Epidermal melanocyte (primary cell): ENCODE measurements around the gene JMJD1C.
A peak's percentile ranks its signal among the peaks of the same experiment; 100 is the strongest.

Experiments used
- DNase-seq: peaks from one replicate; pipeline ENCODE4 v3.0.0; 2011; ENCODE audit warnings: low spot score; ENCODE audit not compliant: insufficient read length

Gene JMJD1C

GRCh38 chr10:63438506-63439498 lies 27.0 kb downstream of the JMJD1C start:
- peak; percentile 28 for DNase-seq

GRCh38 chr10:63437116-63437949 lies 28.4 kb downstream of the JMJD1C start:
- no peak for DNase-seq

- DNase-seq, result no peak
These were observed 29.6 kb downstream of the JMJD1C start for GRCh38 chr10:63436225-63436624.

GRCh38 chr10:63434866-63435854 lies 30.6 kb downstream of the JMJD1C start:
- no peak for DNase-seq

GRCh38 chr10:63431962-63432797 lies 33.6 kb downstream of the JMJD1C start:
- DNase-seq, result no peak

- no peak for DNase-seq
These were observed 34.8 kb downstream of the JMJD1C start for GRCh38 chr10:63430999-63431356.

- DNase-seq, result no peak
These were observed 35.4 kb downstream of the JMJD1C start for GRCh38 chr10:63430091-63430998.

- no peak for DNase-seq
These were observed 36.5 kb downstream of the JMJD1C start for GRCh38 chr10:63429281-63429680.

- no peak for DNase-seq
These were observed 38.8 kb downstream of the JMJD1C start for GRCh38 chr10:63427013-63427412.

- DNase-seq, result no peak
These were observed 40.3 kb downstream of the JMJD1C start for GRCh38 chr10:63425512-63425911.

DNA sequence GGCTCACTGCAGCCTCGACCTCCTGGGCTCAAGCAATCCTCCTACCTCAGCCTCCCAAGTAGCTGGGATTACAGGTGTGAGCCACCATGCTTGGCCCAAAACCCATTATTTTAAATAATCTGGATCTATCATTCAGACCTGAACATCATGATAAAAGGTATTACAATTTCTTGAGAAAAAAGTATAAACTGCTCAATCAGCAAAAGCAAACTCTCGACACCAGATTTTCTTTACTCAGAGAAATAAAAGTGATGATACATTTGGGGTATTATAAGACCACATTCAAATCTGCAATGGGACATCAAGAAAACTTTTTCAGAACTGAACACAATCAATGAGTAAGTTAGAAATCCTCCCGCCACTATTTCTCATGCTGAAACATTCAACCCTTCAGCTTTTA lies 41.2 kb downstream of the JMJD1C start:
- no peak for DNase-seq

GRCh38 chr10:63423494-63423893 lies 42.3 kb downstream of the JMJD1C start:
- DNase-seq, result no peak

DNA sequence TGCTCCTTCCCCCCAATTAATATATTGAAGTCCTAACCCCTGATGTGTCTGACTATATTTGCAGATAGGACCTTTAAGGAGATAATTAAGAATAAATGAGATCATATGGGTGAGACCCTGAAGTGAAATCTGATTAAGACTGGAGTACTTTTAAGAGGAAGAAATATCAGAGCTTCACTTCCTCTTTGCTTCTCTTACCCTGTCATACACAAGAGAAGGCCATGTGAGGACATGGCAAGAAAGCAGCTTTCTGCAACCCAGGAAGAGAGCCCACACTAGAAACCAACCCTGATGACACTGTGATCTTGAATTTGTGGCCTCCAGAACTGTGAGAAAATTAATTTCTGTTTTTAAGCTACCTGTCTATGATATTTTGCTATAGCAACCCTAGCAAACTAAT lies 44.2 kb downstream of the JMJD1C start:
- DNase-seq, result no peak

DNA sequence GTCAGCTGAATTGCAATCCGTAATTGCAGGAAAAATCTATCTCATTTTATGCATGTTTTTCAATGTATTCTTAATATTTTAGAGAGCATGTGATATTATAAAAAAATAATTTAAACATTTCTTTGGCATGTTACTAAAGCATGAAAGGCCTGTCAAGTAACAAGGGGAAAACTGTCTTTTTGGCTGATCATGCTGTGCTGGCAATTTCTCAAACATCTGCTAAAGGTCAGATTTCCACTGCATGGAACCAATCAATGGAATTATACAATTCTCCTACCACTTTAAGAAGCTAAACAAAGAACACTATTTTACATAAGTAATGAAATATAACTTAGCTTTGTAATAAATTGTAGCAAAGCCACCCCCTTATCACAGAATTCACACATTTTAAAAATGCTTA lies 49.4 kb downstream of the JMJD1C start:
- no peak for DNase-seq

DNA sequence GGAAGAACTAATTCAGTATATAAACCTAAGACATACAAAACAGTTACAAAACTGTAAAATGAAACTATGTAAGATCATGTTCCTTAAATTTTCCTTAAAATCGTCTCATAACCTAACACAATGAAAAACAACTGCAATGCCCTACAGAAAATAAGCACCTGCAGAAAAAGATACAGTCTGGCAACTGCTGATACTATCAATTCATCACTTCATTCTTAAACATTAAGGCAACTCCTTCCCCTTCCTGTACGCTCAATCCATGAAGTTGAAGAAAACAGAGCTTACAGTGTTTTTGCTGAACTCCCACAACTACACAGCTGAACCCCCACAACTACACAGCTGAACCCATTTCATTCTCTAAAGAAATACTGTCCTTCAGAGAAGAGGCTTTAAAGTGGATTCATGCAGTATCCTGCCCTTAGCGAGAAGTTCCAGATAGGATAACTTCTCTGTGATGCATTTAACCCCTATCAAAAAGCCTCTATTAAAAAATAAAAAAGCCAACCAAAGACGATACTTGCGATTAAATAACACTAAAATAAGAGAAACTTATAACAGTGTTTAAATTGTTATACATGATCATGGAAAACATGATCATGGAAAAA lies 50.0 kb downstream of the JMJD1C start:
- DNase-seq, result no peak

- no peak for DNase-seq
These were observed 51.1 kb downstream of the JMJD1C start for GRCh38 chr10:63414481-63415260.

DNA sequence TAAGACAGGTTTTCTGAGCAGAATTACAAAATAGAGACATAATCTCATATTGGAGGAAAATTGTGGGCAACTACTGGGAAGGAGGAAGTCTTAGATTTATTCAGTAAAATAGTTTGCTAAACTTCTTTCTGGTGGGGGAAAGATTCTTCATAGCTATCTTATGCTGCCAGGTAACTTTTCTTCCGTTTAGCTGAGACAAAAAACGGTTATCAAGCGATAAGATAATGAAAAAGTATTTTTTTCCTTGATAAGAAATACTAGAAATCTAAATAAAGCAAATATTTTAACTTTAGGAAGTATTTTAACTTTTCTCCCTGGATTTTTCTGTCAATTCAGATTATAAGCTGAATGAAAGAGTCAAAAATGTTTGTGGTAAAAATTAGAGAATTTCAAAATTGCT lies 52.3 kb downstream of the JMJD1C start:
- no peak for DNase-seq

DNA sequence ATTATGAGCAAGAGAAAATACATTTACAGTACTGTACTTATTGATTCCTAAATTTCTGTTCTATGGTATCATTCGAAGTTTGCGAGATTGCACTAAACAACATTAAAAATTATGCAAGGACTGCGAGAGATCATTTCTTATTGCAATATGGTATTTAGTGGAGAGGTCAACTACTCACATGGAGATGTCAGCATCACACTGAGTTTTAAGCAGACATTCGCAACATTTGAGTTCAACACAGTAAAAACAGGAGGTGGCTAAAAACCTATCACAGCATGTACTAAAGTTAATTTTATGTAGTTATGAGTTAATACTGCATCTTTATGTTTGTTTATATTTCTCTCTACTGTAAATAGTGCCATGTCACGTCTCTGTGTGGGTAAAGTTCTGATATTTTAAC lies 53.5 kb downstream of the JMJD1C start:
- no peak for DNase-seq
